H1 (cell line): ENCODE results near the gene UQCC5. TPM values are rescaled to one million over a fixed set of nuclear protein-coding genes. Genes with fewer than 3 reads are reported as not detected.

Source experiments
- CHD7 ChIP-seq: fragments of 300-600 bp; sonication (generic); IDR thresholded peaks from 2 replicates; pipeline ENCODE4 v1.7.1; 2012; ENCODE audit warnings: low read length, moderate library complexity, mild to moderate bottlenecking, inconsistent platforms; ENCODE audit not compliant: insufficient replicate concordance
- E2F6 ChIP-seq: IDR thresholded peaks from 2 replicates; pipeline ENCODE4 v1.6.1; 2012; ENCODE audit warnings: inconsistent platforms
- MAX ChIP-seq: IDR thresholded peaks from 2 replicates; pipeline ENCODE4 v1.6.1; 2012; ENCODE audit warnings: inconsistent platforms
- polyA plus RNA-seq, 7 experiments: library from polyadenylated mRNA; depleted of rRNA in 3 of 7; stranded (reverse) in 5 of 7; unstranded in 2 of 7; fragments of >200 nt in 5 of 7; fragments of 200-250 nt in 2 of 7; gene quantifications; 1 replicate in 5 of 7; 2 replicates in 1 of 7; 4 replicates in 1 of 7; pipeline versions ENCODE4 v1.2.1 to v1.2.3, GENCODE V29; 2011 to 2013; ENCODE audit warnings: missing spikeins in 2 of 7, mixed read lengths in 2 of 7
- total RNA-seq: library from RNA; stranded (reverse); fragmentation: NEBNext Ultra II Directional; extraction: Animal tissue kit (Norgen Biotek cat#: 25700); gene quantifications from 2 replicates; pipeline ENCODE4 v1.2.1, GENCODE V29; 2021

Gene UQCC5
- total and polyA plus RNA-seq, 2 of the 8 experiments (the other 6 are each of a cell fraction or from before 2014, with no cell fraction given): 35.0 to 37.7 TPM

- TF ChIP-seq CHD7 (no peak), MAX (peak; percentile 79), E2F6 (peak; percentile 28; the same call in 1 of the 2 replicates)
Measured at GRCh38 chr3:52506266-52506966, 30.0 kb upstream of the UQCC5 start (continued).
